H1 (cell line): ENCODE data around the gene CMIP. TPM values are rescaled to one million over a fixed set of nuclear protein-coding genes. Genes with fewer than 3 reads are reported as not detected.

Experiments
- CTCF ChIA-PET: fragments of 300-600 bp; sonication (Branson Sonifier 250); formaldehyde crosslinking; loops from one replicate; lab custom pipeline; 2021; ENCODE audit not compliant: partially characterized antibody; lab: Charles Lee
- POLR2A ChIA-PET: fragments of 300-600 bp; sonication (Branson Sonifier 250); formaldehyde crosslinking; loops from one replicate; lab custom pipeline; 2021; ENCODE audit warnings: inconsistent platforms; ENCODE audit not compliant: partially characterized antibody; lab: Charles Lee
- DNase-seq, 2 experiments: peaks; one replicate each; pipeline versions ENCODE4 v3.0.0 to v3.0.0-alpha.2; 2010 to 2022; ENCODE audit warnings: low spot score in 2 of 2, low read depth in 1 of 2, mixed read lengths in 1 of 2
- FAIRE-seq: peaks from 2 replicates; lab custom pipeline; 2011; peaks lifted over from hg19 to GRCh38; lab: Jason Lieb, UNC
- H2AFZ ChIP-seq: 2 replicates; pipeline ENCODE4 v1.8.1; 2012; ENCODE audit warnings: low read length, inconsistent platforms
- H2AK5ac ChIP-seq: 2 replicates; pipeline ENCODE4 v1.6.1; 2013; ENCODE audit warnings: low read depth, low read length
- H2BK120ac ChIP-seq: replicated peaks from 2 replicates; pipeline ENCODE3; 2013; ENCODE audit warnings: low read depth, low read length, inconsistent platforms
- H2BK12ac ChIP-seq: 2 replicates; pipeline ENCODE4 v1.6.1; 2013; ENCODE audit warnings: low read depth, low read length
- H2BK15ac ChIP-seq: 2 replicates; pipeline ENCODE4 v1.6.1; 2013; ENCODE audit warnings: low read length
- H2BK20ac ChIP-seq: 2 replicates; pipeline ENCODE4 v1.6.1; 2013; ENCODE audit warnings: low read length
- H2BK5ac ChIP-seq: 2 replicates; pipeline ENCODE4 v1.6.1; 2013; ENCODE audit warnings: low read depth, low read length
- H3K14ac ChIP-seq: 2 replicates; pipeline ENCODE4 v1.6.1; 2013; ENCODE audit warnings: inconsistent platforms; ENCODE audit not compliant: insufficient read length
- H3K18ac ChIP-seq: 2 replicates; pipeline ENCODE4 v1.6.1; 2013; ENCODE audit warnings: low read length; ENCODE audit errors: extremely low read depth
- H3K23ac ChIP-seq: 2 replicates; pipeline ENCODE4 v1.6.1; 2013; ENCODE audit warnings: inconsistent platforms; ENCODE audit not compliant: insufficient read length
- H3K23me2 ChIP-seq: 2 replicates; pipeline ENCODE4 v1.6.1; 2013; ENCODE audit warnings: low read depth, low read length
- H3K27ac ChIP-seq: 2 replicates; pipeline ENCODE4 v1.6.1; 2011; ENCODE audit warnings: low read depth, low read length, inconsistent platforms
- H3K27me3 ChIP-seq, 4 experiments: replicated peaks in 1 of 4; 1 replicate in 1 of 4; 2 replicates in 3 of 4; pipeline versions ENCODE4 v1.6.1 to v1.8.1; 2011 to 2013; ENCODE audit warnings: low read length in 3 of 4, mild to moderate bottlenecking in 3 of 4, inconsistent platforms in 2 of 4, mixed read lengths in 2 of 4, moderate library complexity in 1 of 4; ENCODE audit not compliant: control insufficient read depth in 3 of 4, insufficient read depth in 3 of 4; ENCODE audit errors: extremely low read depth in 1 of 4
- H3K36me3 ChIP-seq, 4 experiments: 2 replicates each; pipeline versions ENCODE4 v1.6.1 to v1.8.1; 2011 to 2013; ENCODE audit warnings: mild to moderate bottlenecking in 4 of 4, low read length in 3 of 4, moderate library complexity in 2 of 4, control low read depth in 1 of 4, inconsistent platforms in 1 of 4; ENCODE audit not compliant: insufficient read depth in 4 of 4, control insufficient read depth in 2 of 4
- H3K4ac ChIP-seq: replicated peaks from 2 replicates; pipeline ENCODE3; 2013; ENCODE audit warnings: low read length, low read depth, mixed read lengths, inconsistent platforms; ENCODE audit not compliant: insufficient read length
- H3K4me1 ChIP-seq, 4 experiments: replicated peaks in 1 of 4; 1 replicate in 1 of 4; 2 replicates in 3 of 4; pipeline versions ENCODE4 v1.6.1 to v1.8.1; 2011 to 2013; ENCODE audit warnings: low read length in 3 of 4, inconsistent platforms in 2 of 4, mixed read lengths in 1 of 4; ENCODE audit not compliant: insufficient read depth in 4 of 4, control insufficient read depth in 3 of 4
- H3K4me2 ChIP-seq, 2 experiments: 2 replicates each; pipeline versions ENCODE4 v1.6.1 to v1.8.1; 2011 to 2013; ENCODE audit warnings: low read depth in 2 of 2, low read length in 2 of 2, control low read depth in 1 of 2, inconsistent platforms in 1 of 2, mild to moderate bottlenecking in 1 of 2; ENCODE audit not compliant: insufficient read depth in 1 of 2
- H3K4me3 ChIP-seq, 4 experiments: fragments of 200-600, 300-600 bp in 1 of 4; sonication (generic), shearing (Covaris generic), sonication (Bioruptor Twin) in 1 of 4; 2 replicates each; pipeline versions ENCODE4 v1.5.1 to v1.8.1; 2011 to 2016; ENCODE audit warnings: low read length in 4 of 4, low read depth in 3 of 4, control low read depth in 2 of 4, inconsistent platforms in 2 of 4, mild to moderate bottlenecking in 2 of 4, mixed read lengths in 1 of 4, moderate library complexity in 1 of 4; ENCODE audit not compliant: insufficient read depth in 2 of 4; ENCODE audit errors: extremely low read depth in 1 of 4
- H3K56ac ChIP-seq: replicated peaks from 2 replicates; pipeline ENCODE3; 2013; ENCODE audit warnings: low read depth, mild to moderate bottlenecking, mixed read lengths, low read length, inconsistent platforms; ENCODE audit not compliant: insufficient read length
- H3K79me1 ChIP-seq: 2 replicates; pipeline ENCODE4 v1.6.1; 2013; ENCODE audit warnings: low read depth, low read length, control low read depth
- H3K79me2 ChIP-seq, 2 experiments: 2 replicates each; pipeline versions ENCODE4 v1.6.1 to v1.8.1; 2012 to 2013; ENCODE audit warnings: low read length in 2 of 2, mild to moderate bottlenecking in 2 of 2, inconsistent platforms in 1 of 2; ENCODE audit not compliant: insufficient read depth in 2 of 2, control insufficient read depth in 1 of 2
- H3K9ac ChIP-seq, 4 experiments: replicated peaks in 1 of 4; 1 replicate in 1 of 4; 2 replicates in 3 of 4; pipeline versions ENCODE4 v1.6.1 to v1.8.1; 2011 to 2013; ENCODE audit warnings: low read depth in 3 of 4, low read length in 3 of 4, control low read depth in 2 of 4, mild to moderate bottlenecking in 2 of 4, moderate library complexity in 2 of 4, inconsistent platforms in 1 of 4; ENCODE audit errors: extremely low read depth in 1 of 4
- H3K9me3 ChIP-seq, 2 experiments: 2 replicates each; pipeline versions ENCODE4 v1.6.1 to v1.8.1; 2012 to 2013; ENCODE audit warnings: mild to moderate bottlenecking in 2 of 2, moderate library complexity in 2 of 2, control low read depth in 1 of 2, inconsistent platforms in 1 of 2, low read depth in 1 of 2, low read length in 1 of 2, mixed read lengths in 1 of 2; ENCODE audit not compliant: insufficient read depth in 2 of 2
- H4K20me1 ChIP-seq, 2 experiments: replicated peaks in 1 of 2; 2 replicates each; pipeline versions ENCODE3 to v1.8.1; 2011 to 2013; ENCODE audit warnings: inconsistent platforms in 2 of 2, low read length in 2 of 2, mild to moderate bottlenecking in 1 of 2; ENCODE audit not compliant: insufficient read depth in 2 of 2, control insufficient read depth in 1 of 2
- H4K5ac ChIP-seq: 2 replicates; pipeline ENCODE4 v1.6.1; 2013; ENCODE audit warnings: low read length, low read depth, mixed read lengths, inconsistent platforms; ENCODE audit not compliant: insufficient read length
- H4K8ac ChIP-seq: 2 replicates; pipeline ENCODE4 v1.8.0; 2013; ENCODE audit warnings: mild to moderate bottlenecking, moderate library complexity, low read length, inconsistent platforms; ENCODE audit not compliant: insufficient read depth; ENCODE audit errors: extremely low read depth
- H4K91ac ChIP-seq: replicated peaks from 2 replicates; pipeline ENCODE3; 2013; ENCODE audit warnings: low read length, mixed read lengths, inconsistent platforms; ENCODE audit not compliant: insufficient read length
- ASH2L ChIP-seq: fragments of 200-600, 300-600 bp; sonication (generic); IDR thresholded peaks from one replicate; pipeline ENCODE4 v1.7.1; 2017; ENCODE audit warnings: low read length
- CBX5 ChIP-seq: fragments of 300-800, 300-1000 bp; sonication (generic); IDR thresholded peaks from 2 replicates; pipeline ENCODE4 v1.7.1; 2016; ENCODE audit warnings: antibody characterized with exemption, low read length, low read depth
- CBX8 ChIP-seq: fragments of 300-800, 300-1000 bp; sonication (generic); IDR thresholded peaks from 2 replicates; pipeline ENCODE4 v1.7.1; 2016; ENCODE audit warnings: low read depth, low read length, borderline replicate concordance
- CHD1 ChIP-seq: IDR thresholded peaks from 2 replicates; pipeline ENCODE4 v1.6.1; 2012; ENCODE audit warnings: low read depth, low read length, improper control_type of control experiment
- GABPA ChIP-seq: IDR thresholded peaks from 2 replicates; pipeline ENCODE4 v1.6.1; 2011; ENCODE audit warnings: mild to moderate bottlenecking, low read length, moderate library complexity, borderline replicate concordance; ENCODE audit not compliant: insufficient read depth
- GTF2F1 ChIP-seq: IDR thresholded peaks from 2 replicates; pipeline ENCODE4 v1.6.1; 2012; ENCODE audit warnings: low read depth, low read length, improper control_type of control experiment, borderline replicate concordance
- HDAC2 ChIP-seq, 2 experiments: fragments of 300-600 bp in 1 of 2; sonication (generic) in 1 of 2; IDR thresholded peaks; 2 replicates each; pipeline ENCODE4 v1.6.1; 2011 to 2012; ENCODE audit warnings: low read depth in 2 of 2, low read length in 2 of 2, mild to moderate bottlenecking in 2 of 2, moderate library complexity in 2 of 2, borderline replicate concordance in 1 of 2, inconsistent platforms in 1 of 2
- RAD21 ChIP-seq, 2 experiments: IDR thresholded peaks in 1 of 2; conservative IDR thresholded peaks in 1 of 2; 2 replicates each; pipeline ENCODE4 v1.6.1; 2011; ENCODE audit warnings: low read depth in 2 of 2, low read length in 2 of 2, improper control_type of control experiment in 1 of 2, inconsistent platforms in 1 of 2, mild to moderate bottlenecking in 1 of 2, moderate library complexity in 1 of 2
- RBBP5 ChIP-seq: IDR thresholded peaks from 2 replicates; pipeline ENCODE4 v1.7.1; 2012; ENCODE audit warnings: low read depth, mild to moderate bottlenecking, inconsistent platforms, low read length, moderate library complexity, borderline replicate concordance
- RXRA ChIP-seq: IDR thresholded peaks from 2 replicates; pipeline ENCODE4 v1.6.1; 2011; ENCODE audit warnings: low read depth, mild to moderate bottlenecking, low read length, moderate library complexity; ENCODE audit not compliant: insufficient read depth
- SAP30 ChIP-seq: fragments of 300-600 bp; sonication (generic); IDR thresholded peaks from 2 replicates; pipeline ENCODE4 v1.7.1; 2012; ENCODE audit warnings: low read length, moderate library complexity, mild to moderate bottlenecking, inconsistent platforms; ENCODE audit not compliant: insufficient read depth, insufficient replicate concordance
- SIRT6 ChIP-seq: IDR thresholded peaks from one replicate; pipeline ENCODE4 v1.7.1; 2012; ENCODE audit warnings: low read length, inconsistent platforms
- SP2 ChIP-seq: IDR thresholded peaks from 2 replicates; pipeline ENCODE4 v1.6.1; 2012; ENCODE audit warnings: mild to moderate bottlenecking, low read length, inconsistent platforms
- WGBS, 2 experiments: shearing (Covaris generic) in 1 of 2; methylation state at CpG; one replicate each; pipeline versions ENCODE4 v1.1.6 to v1.1.7; 2013 to 2015; ENCODE audit warnings: low lambda C conversion rate in 2 of 2, mixed read lengths in 2 of 2, inconsistent platforms in 1 of 2, low coverage in 1 of 2, missing lambda C conversion rate in 1 of 2; ENCODE audit not compliant: insufficient replicate concordance in 2 of 2, insufficient coverage in 1 of 2, insufficient read length in 1 of 2; ENCODE audit errors: extremely low coverage in 1 of 2, missing lambda C conversion rate in 1 of 2; 5-methylcytosine and 5-hydroxymethylcytosine counted together
- polyA plus RNA-seq, 7 experiments: library from polyadenylated mRNA; depleted of rRNA in 3 of 7; stranded (reverse) in 5 of 7; unstranded in 2 of 7; fragments of >200 nt in 5 of 7; fragments of 200-250 nt in 2 of 7; gene quantifications; 1 replicate in 5 of 7; 2 replicates in 1 of 7; 4 replicates in 1 of 7; pipeline versions ENCODE4 v1.2.1 to v1.2.3, GENCODE V29; 2011 to 2013; ENCODE audit warnings: missing spikeins in 2 of 7, mixed read lengths in 2 of 7
- total RNA-seq: library from RNA; stranded (reverse); fragmentation: NEBNext Ultra II Directional; extraction: Animal tissue kit (Norgen Biotek cat#: 25700); gene quantifications from 2 replicates; pipeline ENCODE4 v1.2.1, GENCODE V29; 2021

Gene CMIP
- total and polyA plus RNA-seq, 2 of the 8 experiments (the other 6 are each of a cell fraction or from before 2014, with no cell fraction given), result 7.9 to 53.2 TPM

- Histone ChIP-seq H3K4ac (no peak overlapping the region), H3K23me2 (peaks cover 12% of the 10 kb centered on the region; the same call in 1 of the 2 replicates), H3K9me3 (no peaks in the 10 kb centered on the region), H2BK15ac (no peak overlapping the region), H4K8ac (no peak overlapping the region), H3K27me3 (no peaks in the 10 kb centered on the region; a peak in 1 of 7 replicates), H2BK5ac (no peak overlapping the region), H3K18ac (no peak overlapping the region), H3K27ac (no peak overlapping the region), H3K4me2 (no peak overlapping the region), H3K14ac (no peak overlapping the region), H3K79me1 (peaks cover 14% of the 10 kb centered on the region), H3K4me1 (peaks cover 0 to 3% (median under 1%) of the 10 kb centered on the region in 4 experiments; a peak in 2 of 7 replicates), H3K79me2 (peaks cover 11% of the 10 kb centered on the region in 2 experiments), H3K9ac (no peak overlapping the region), H2BK12ac (no peak overlapping the region), H2AFZ (no peak overlapping the region), H4K5ac (no peak overlapping the region), H3K23ac (no peak overlapping the region), H3K4me3 (no peak overlapping the region), H2AK5ac (no peak overlapping the region), H2BK120ac (no peak overlapping the region), H2BK20ac (no peak overlapping the region), H3K36me3 (peaks cover 0 to 14% (median 3%) of the 10 kb centered on the region in 4 experiments; a peak in 3 of 8 replicates), H3K56ac (no peak overlapping the region), H4K20me1 (peaks cover 5 to 21% of the 10 kb centered on the region in 2 experiments), H4K91ac (no peak overlapping the region)
- TF ChIP-seq GABPA (no peak), ASH2L (no peak), CBX8 (no peak), HDAC2 (IDR thresholded peaks at IDR 0.05; ENCODE audit: borderline replicate concordance in 1 of 2, low read depth in 2 of 2, low read length in 2 of 2) (no peak), GTF2F1 (no peak), RAD21 (IDR thresholded peaks at IDR 0.05 in 1 of 2, conservative IDR thresholded peaks at IDR 0.05 in 1 of 2; ENCODE audit: low read depth in 2 of 2, low read length in 2 of 2) (no peak), SIRT6 (no peak), RXRA (no peak), CBX5 (no peak), SAP30 (no peak), RBBP5 (no peak), SP2 (no peak), CHD1 (no peak)
- no peak for DNase-seq
- ChIA-PET CTCF (interaction anchor here (1.4 to 6.2 kb wide), 4 partner anchors 10 to 14 kb away, joined by 4 to 35 read pairs (median 12); no protein-coding TSS in a partner anchor), POLR2A (no interaction called here)
- WGBS, 2 experiments, result 85% methylated on average over 6 of the region's 6 CpGs; no CpG with 5 or more reads in 1 of the 2 experiments
- no peak for FAIRE-seq
Observed at GRCh38 chr16:81611721-81612120, 167.1 kb downstream of the CMIP start.
